IPS DF 6.9 (cell line): ENCODE results near the gene PRKAR1A.
A peak's percentile ranks its signal among the peaks of the same experiment; 100 is the strongest.

ENCODE experiments used
- DNase-seq: peaks from one replicate; pipeline ENCODE4 v3.0.0-alpha.2; 2013; ENCODE audit warnings: low read depth, low spot score
- H3K27ac ChIP-seq: one replicate; pipeline ENCODE4 v1.5.1; 2013; ENCODE audit warnings: low read length, control low read depth
- H3K27me3 ChIP-seq: 2 replicates; pipeline ENCODE4 v1.6.1; 2013; ENCODE audit warnings: mild to moderate bottlenecking, low read length; ENCODE audit not compliant: control insufficient read depth, insufficient read depth
- H3K36me3 ChIP-seq: 2 replicates; pipeline ENCODE4 v1.6.1; 2013; ENCODE audit warnings: low read length; ENCODE audit not compliant: control insufficient read depth, insufficient read depth
- H3K4me1 ChIP-seq: 2 replicates; pipeline ENCODE4 v1.6.1; 2013; ENCODE audit warnings: low read length; ENCODE audit not compliant: control insufficient read depth, insufficient read depth
- H3K4me3 ChIP-seq: 2 replicates; pipeline ENCODE4 v1.5.1; 2013; ENCODE audit warnings: mild to moderate bottlenecking, low read length
- H3K9me3 ChIP-seq: 2 replicates; pipeline ENCODE4 v1.6.1; 2013; ENCODE audit warnings: low read length, inconsistent platforms; ENCODE audit not compliant: control insufficient read depth, insufficient read depth
- WGBS: extraction: QIAGEN DNeasy Blood & Tissue Kit; methylation state at CpG from one replicate; pipeline ENCODE4 v1.1.7; 2013; ENCODE audit warnings: mixed read lengths, missing lambda C conversion rate; ENCODE audit not compliant: insufficient read length, insufficient coverage; 5-methylcytosine and 5-hydroxymethylcytosine counted together

PRKAR1A gene

DNA sequence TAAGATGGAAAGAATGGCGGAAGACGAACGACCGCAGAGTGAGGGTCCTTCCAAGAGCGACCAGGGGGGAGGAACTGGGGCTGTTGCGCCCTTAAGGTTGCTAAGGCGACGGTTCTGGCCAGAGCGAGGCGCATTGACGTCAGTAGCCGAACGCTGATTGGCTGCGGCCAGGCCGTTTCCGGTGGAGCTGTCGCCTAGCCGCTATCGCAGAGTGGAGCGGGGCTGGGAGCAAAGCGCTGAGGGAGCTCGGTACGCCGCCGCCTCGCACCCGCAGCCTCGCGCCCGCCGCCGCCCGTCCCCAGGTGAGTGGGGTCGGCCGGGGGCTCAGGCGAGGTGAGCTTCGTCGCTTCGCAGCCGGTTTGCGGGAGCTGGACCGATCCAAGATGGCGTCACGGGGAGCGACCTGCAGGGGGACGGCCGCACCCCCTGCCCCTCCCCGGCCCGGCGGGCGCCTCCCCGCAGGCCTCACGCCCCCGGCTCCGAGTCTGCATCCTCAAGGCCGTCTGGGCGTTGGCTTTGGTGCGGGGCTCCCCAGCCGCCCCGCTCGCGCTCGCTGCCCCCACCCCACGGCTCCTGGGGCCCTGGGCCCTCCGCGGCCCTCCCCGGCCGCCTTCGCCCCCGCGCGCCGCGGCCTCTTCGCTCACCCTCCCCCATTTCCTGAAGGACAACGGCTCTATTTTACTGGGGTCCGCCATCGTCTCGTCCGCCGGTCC lies at the start of gene PRKAR1A:
TSS of gene PRKAR1A (plus strand) at position 184 of the 713 bp plus-strand sequence. CDS start 2,970 bp downstream, outside the sequence.
- Histone ChIP-seq H3K27ac (no peak within 1 kb of the TSS), H3K9me3 (no peaks in the 10 kb centered on the region), H3K4me1 (no peaks in the 10 kb centered on the region), H3K27me3 (no peaks in the 10 kb centered on the region), H3K4me3 (peak within 1 kb of the TSS; percentile 74), H3K36me3 (peaks cover 3% of the 10 kb centered on the region; the same call in 1 of the 2 replicates)
- no CpG with 5 or more reads among the region's 81 CpGs for WGBS
- peak; percentile 84 for DNase-seq

GRCh38 chr17:68463211-68464019 lies 48.8 kb upstream of the PRKAR1A start:
- no CpG with 5 or more reads among the region's 6 CpGs for WGBS
- H3K27ac ChIP-seq: no peak overlapping the region
- no peaks in the 10 kb centered on the region for H3K27me3 ChIP-seq
- H3K4me1 ChIP-seq: peaks cover 3% of the 10 kb centered on the region; the same call in 1 of the 2 replicates
- no peaks in the 10 kb centered on the region for H3K9me3 ChIP-seq
- no peaks in the 10 kb centered on the region; the same call in 1 of the 2 replicates for H3K36me3 ChIP-seq
- no peak for DNase-seq
- H3K4me3 ChIP-seq: no peak overlapping the region

- Histone ChIP-seq H3K27ac (no peak overlapping the region), H3K4me1 (no peaks in the 10 kb centered on the region), H3K27me3 (no peaks in the 10 kb centered on the region), H3K9me3 (no peaks in the 10 kb centered on the region), H3K4me3 (no peak overlapping the region), H3K36me3 (no peaks in the 10 kb centered on the region; the same call in 1 of the 2 replicates)
- no CpG with 5 or more reads among the region's 5 CpGs for WGBS
- DNase-seq: no peak
These were observed 43.9 kb upstream of the PRKAR1A start for GRCh38 chr17:68468334-68468733.

DNA sequence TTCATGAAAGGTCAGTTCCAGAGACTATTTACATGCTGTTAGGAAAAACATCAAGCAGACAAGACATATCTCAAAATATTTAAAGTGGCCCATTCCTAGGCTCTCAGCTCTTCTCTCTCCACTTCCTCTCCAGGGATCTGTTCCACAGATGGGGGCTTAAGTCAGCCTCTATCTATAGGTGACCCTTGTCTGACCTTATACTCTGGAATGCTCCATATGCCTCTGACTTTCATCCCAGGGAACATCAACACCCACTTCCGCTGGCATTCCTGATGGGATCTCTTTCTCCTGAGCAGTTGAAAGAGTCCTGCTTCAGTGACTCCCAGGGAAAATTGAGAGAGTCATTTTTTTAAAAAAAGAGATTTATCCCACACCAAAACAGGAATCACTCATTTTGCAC lies 43.4 kb upstream of the PRKAR1A start:
- Histone ChIP-seq H3K4me1 (no peaks in the 10 kb centered on the region), H3K4me3 (no peak overlapping the region), H3K9me3 (no peaks in the 10 kb centered on the region), H3K36me3 (no peaks in the 10 kb centered on the region; the same call in 1 of the 2 replicates), H3K27me3 (no peaks in the 10 kb centered on the region), H3K27ac (no peak overlapping the region)
- no peak for DNase-seq
- no CpG with 5 or more reads among the region's 1 CpG for WGBS

DNA sequence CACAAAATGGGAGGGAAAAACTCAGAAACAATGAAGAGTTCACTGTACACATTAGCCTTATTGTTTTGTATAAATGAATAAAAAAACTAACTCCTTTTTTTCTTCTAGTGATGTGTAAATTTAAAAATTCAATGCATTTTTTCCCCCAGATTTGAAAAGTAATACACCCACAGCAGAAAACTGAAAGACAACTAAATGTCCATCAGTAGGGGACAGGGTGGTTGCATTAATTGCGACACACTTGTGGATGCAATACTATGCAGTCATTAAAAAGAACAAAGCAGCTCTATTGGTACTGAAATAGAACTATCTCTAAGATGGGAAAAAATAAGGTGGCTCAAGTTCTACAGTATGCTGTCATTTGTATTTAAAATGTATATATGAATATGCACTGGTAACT lies 41.3 kb upstream of the PRKAR1A start:
- DNase-seq: no peak
- Histone ChIP-seq H3K27me3 (no peaks in the 10 kb centered on the region), H3K9me3 (no peaks in the 10 kb centered on the region), H3K36me3 (no peaks in the 10 kb centered on the region), H3K27ac (no peak overlapping the region), H3K4me3 (no peak overlapping the region), H3K4me1 (no peaks in the 10 kb centered on the region)
- no CpG with 5 or more reads among the region's 1 CpG for WGBS

GRCh38 chr17:68480885-68481284 lies 31.3 kb upstream of the PRKAR1A start:
- Histone ChIP-seq H3K9me3 (no peaks in the 10 kb centered on the region), H3K27me3 (no peaks in the 10 kb centered on the region), H3K4me1 (no peaks in the 10 kb centered on the region), H3K4me3 (no peak overlapping the region), H3K36me3 (no peaks in the 10 kb centered on the region), H3K27ac (no peak overlapping the region)
- DNase-seq: no peak
- no CpG with 5 or more reads among the region's 4 CpGs for WGBS

DNA sequence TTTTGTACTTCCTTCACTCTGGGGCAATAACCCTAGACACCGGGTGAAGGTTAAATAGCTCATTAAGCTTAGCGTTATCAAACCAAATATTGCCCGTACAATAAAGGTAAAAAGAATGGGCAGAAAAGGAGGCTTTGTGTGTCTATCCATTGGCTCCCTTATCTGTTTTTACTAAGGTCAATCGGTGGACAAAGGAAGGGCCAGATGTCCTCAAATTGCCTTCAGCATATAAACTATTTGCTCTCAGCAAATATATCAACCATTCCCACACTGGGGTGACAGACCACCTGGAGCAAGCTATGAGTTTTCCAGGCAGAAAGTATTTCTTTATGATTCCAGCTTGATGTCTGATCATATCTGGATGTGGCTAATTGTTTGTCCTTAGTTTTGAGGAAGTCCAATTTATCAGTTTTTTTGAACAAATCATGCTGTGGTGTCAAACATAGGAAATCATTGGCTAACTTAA lies 29.6 kb upstream of the PRKAR1A start:
- no peak overlapping the region for H3K27ac ChIP-seq
- H3K9me3 ChIP-seq: no peaks in the 10 kb centered on the region
- no peak for DNase-seq
- H3K4me3 ChIP-seq: no peak overlapping the region
- H3K4me1 ChIP-seq: no peaks in the 10 kb centered on the region
- H3K36me3 ChIP-seq: no peaks in the 10 kb centered on the region
- H3K27me3 ChIP-seq: no peaks in the 10 kb centered on the region
- no CpG with 5 or more reads among the region's 4 CpGs for WGBS

- no peak overlapping the region for H3K4me3 ChIP-seq
- DNase-seq: no peak
- no peaks in the 10 kb centered on the region for H3K4me1 ChIP-seq
- H3K9me3 ChIP-seq: no peaks in the 10 kb centered on the region
- H3K27ac ChIP-seq: no peak overlapping the region
- H3K27me3 ChIP-seq: no peaks in the 10 kb centered on the region
- H3K36me3 ChIP-seq: no peaks in the 10 kb centered on the region
- WGBS: no CpG with 5 or more reads among the region's 2 CpGs
These were observed 27.8 kb upstream of the PRKAR1A start for GRCh38 chr17:68484458-68484857.

GRCh38 chr17:68489919-68490318 lies 22.3 kb upstream of the PRKAR1A start:
- H3K27ac ChIP-seq: no peak overlapping the region
- H3K4me3 ChIP-seq: no peak overlapping the region
- WGBS: no CpG with 5 or more reads among the region's 4 CpGs
- no peaks in the 10 kb centered on the region for H3K9me3 ChIP-seq
- H3K27me3 ChIP-seq: no peaks in the 10 kb centered on the region
- H3K36me3 ChIP-seq: no peaks in the 10 kb centered on the region
- DNase-seq: no peak
- H3K4me1 ChIP-seq: no peaks in the 10 kb centered on the region

DNA sequence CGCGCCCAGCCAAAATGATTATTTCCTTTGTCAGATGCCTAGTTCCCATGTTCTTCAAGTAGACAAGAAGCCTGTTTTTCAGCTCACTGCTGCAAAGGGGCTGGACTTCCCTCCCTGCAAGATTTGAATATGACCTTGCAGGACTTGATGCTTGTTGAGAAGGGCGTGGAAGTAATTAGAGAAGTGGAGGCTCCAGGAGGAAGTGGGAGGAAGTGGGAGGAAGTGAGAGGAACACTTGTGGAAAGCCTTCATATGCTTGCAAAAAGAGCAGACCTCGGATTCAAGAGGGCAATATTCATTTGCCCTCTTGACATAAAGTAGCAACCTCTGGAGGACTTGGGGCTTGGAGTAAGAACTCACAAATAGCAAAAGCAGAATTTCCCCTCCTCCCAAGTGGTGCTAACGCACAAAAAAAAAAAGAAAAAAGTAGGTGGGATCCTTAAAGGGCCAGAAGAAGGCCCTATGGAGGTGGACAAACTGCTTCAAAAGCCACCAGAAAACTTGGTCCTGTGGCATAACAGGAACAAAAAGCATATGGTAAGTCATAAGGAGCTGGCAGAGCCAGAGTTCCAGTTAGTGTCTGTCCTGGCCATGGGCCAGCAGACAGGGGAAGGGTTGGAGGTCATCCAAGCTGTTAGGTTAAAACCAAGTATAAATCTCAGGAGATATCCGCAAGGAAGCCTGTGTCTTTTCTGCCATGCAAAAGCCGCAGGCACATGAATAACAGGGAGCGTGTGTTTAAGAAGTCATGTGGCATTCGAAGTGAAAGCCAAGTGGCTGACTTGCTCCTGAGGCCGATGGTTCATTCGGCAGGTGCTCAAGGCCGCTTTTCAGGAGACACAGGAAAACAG lies 20.6 kb upstream of the PRKAR1A start:
- DNase-seq: no peak
- H3K36me3 ChIP-seq: no peaks in the 10 kb centered on the region
- H3K27me3 ChIP-seq: no peaks in the 10 kb centered on the region
- H3K27ac ChIP-seq: no peak overlapping the region
- H3K4me3 ChIP-seq: no peak overlapping the region
- WGBS: no CpG with 5 or more reads among the region's 12 CpGs
- no peaks in the 10 kb centered on the region for H3K4me1 ChIP-seq
- no peaks in the 10 kb centered on the region for H3K9me3 ChIP-seq
